PFSK-1 (cell line): ENCODE measurements around the gene RNF6.

Experiments used
- POLR2AphosphoS5 ChIP-seq: IDR thresholded peaks from 2 replicates; pipeline ENCODE4 v1.6.1; 2012; ENCODE audit warnings: low read depth, mild to moderate bottlenecking, control low read depth, low read length, moderate library complexity
- TF ChIP-seq, protein P1 (sequence below), 2 experiments: IDR thresholded peaks; 2 replicates each; pipeline versions ENCODE4 v1.6.1 to v1.8.0; 2011 to 2012; ENCODE audit warnings: low read depth in 2 of 2, low read length in 2 of 2, control low read depth in 1 of 2, inconsistent platforms in 1 of 2, mild to moderate bottlenecking in 1 of 2, moderate library complexity in 1 of 2; ENCODE audit not compliant: insufficient read depth in 1 of 2

DNA sequence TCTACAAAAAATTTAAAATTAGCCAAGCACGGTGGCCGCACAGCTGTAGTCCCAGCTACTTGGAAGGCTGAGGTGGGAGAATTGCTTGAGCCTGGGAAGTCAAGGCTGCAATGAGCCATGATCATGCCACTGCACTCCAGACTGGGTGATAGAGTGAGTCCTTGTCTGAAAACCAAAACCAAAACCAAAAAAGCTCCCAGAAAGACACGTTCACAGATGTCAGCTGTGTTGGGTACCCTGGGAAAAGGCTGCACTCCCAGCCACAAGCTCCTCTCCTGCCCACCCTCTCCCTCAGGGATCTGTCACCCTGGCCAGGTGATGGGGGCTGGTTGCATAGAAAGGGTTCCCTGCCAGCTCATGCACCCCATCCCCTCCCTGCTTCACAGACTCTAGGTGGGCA, 53.3 kb downstream of the RNF6 start:
- no peak for TF ChIP-seq POLR2AphosphoS5
- TF ChIP-seq, protein P1, sequence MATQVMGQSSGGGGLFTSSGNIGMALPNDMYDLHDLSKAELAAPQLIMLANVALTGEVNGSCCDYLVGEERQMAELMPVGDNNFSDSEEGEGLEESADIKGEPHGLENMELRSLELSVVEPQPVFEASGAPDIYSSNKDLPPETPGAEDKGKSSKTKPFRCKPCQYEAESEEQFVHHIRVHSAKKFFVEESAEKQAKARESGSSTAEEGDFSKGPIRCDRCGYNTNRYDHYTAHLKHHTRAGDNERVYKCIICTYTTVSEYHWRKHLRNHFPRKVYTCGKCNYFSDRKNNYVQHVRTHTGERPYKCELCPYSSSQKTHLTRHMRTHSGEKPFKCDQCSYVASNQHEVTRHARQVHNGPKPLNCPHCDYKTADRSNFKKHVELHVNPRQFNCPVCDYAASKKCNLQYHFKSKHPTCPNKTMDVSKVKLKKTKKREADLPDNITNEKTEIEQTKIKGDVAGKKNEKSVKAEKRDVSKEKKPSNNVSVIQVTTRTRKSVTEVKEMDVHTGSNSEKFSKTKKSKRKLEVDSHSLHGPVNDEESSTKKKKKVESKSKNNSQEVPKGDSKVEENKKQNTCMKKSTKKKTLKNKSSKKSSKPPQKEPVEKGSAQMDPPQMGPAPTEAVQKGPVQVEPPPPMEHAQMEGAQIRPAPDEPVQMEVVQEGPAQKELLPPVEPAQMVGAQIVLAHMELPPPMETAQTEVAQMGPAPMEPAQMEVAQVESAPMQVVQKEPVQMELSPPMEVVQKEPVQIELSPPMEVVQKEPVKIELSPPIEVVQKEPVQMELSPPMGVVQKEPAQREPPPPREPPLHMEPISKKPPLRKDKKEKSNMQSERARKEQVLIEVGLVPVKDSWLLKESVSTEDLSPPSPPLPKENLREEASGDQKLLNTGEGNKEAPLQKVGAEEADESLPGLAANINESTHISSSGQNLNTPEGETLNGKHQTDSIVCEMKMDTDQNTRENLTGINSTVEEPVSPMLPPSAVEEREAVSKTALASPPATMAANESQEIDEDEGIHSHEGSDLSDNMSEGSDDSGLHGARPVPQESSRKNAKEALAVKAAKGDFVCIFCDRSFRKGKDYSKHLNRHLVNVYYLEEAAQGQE (IDR thresholded peaks at IDR 0.05; ENCODE audit: insufficient read depth in 1 of 2, low read depth in 2 of 2, low read length in 2 of 2), result no peak
